Pancreas (tissue), 10 donors: ENCODE data around the gene CXCL10. TPM values are rescaled to one million over a fixed set of nuclear protein-coding genes. Genes with fewer than 3 reads are reported as not detected.

ENCODE experiments used
- ATAC-seq, 4 donors: fragments of 200-7000 bp; cut with Tn5 transposase; one replicate each; pipeline versions ENCODE4 v1.8.0 to v1.9.1; 2020; ENCODE audit warnings: mild to moderate bottlenecking in 4 of 4, moderate library complexity in 4 of 4
- DNase-seq, 6 donors: peaks; one replicate each; pipeline ENCODE4 v3.0.0-alpha.2; 2020
- FAIRE-seq: peaks from 2 replicates; lab custom pipeline; 2012; peaks lifted over from hg19 to GRCh38; lab: Jason Lieb, UNC
- H3K27ac ChIP-seq, 4 donors: fragments of 200-600 bp; sonication (generic); 1 replicate in 3 of 4; 2 replicates in 1 of 4; pipeline versions ENCODE4 v1.5.0 to v1.8.0; 2020
- H3K27me3 ChIP-seq, 4 donors: fragments of 200-600 bp; one replicate each; pipeline ENCODE4 v1.8.0; 2021
- H3K36me3 ChIP-seq, 3 donors: fragments of 200-600 bp; sonication (generic) in 1 of 3; one replicate each; pipeline versions ENCODE4 v1.5.0 to v1.8.0; 2020 to 2021
- H3K4me1 ChIP-seq, 3 donors: fragments of 200-600 bp; one replicate each; pipeline ENCODE4 v1.8.0; 2021
- H3K4me3 ChIP-seq, 4 donors: fragments of 200-600 bp; sonication (generic) in 2 of 4; one replicate each; pipeline versions ENCODE4 v1.5.0 to v1.8.0; 2020 to 2021
- H3K9me3 ChIP-seq, 4 donors: fragments of 200-600 bp; one replicate each; pipeline ENCODE4 v1.8.0; 2021
- CTCF ChIP-seq, 4 donors: fragments of 200-600 bp; sonication (generic) in 3 of 4; IDR thresholded peaks; one replicate each; pipeline versions ENCODE4 v1.5.0 to v1.8.0; 2021; ENCODE audit warnings: antibody characterized with exemption in 4 of 4
- WGBS, 2 donors: extraction: QIAGEN DNeasy Blood & Tissue Kit; methylation state at CpG; one replicate each; pipeline ENCODE4 v1.1.7; 2013; 5-methylcytosine and 5-hydroxymethylcytosine counted together
- intact Hi-C, 3 donors: fragments of 100-400 bp; cut with DNase I; formaldehyde crosslinking; loops; one replicate each; pipeline versions ENCODE4 v1.11.1 to v1.14.2; 2022
- polyA plus RNA-seq, 2 donors: library from polyadenylated mRNA; stranded (reverse); fragments of 200-250 nt; gene quantifications; one replicate each; pipeline ENCODE4 v1.2.3, GENCODE V29; 2013
- total RNA-seq, 6 donors: library from RNA; stranded (reverse); fragmentation: NEBNext Ultra II Directional in 4 of 6; extraction: Animal tissue kit (Norgen Biotek cat#: 25700) in 4 of 6; gene quantifications; one replicate each; pipeline versions ENCODE4 v1.2.1 to v1.2.4, GENCODE V29; 2021 to 2023
- donor health status: healthy with polysubstance abuse.
- donor health status: DM: no; HTN: no; CAD: no; lungs with moderate emphysema.
- donor health status: DM: no; HTN: no; CAD: no.
- donor health status: control.
- donor health status: control.
- donor health status: Bipolar disorder and iron deficiency.
- donor health status: DM: yes; HTN: yes; CAD: no.
- donor health status: DM: no; HTN: no; CAD: no.
- donor health status: DM: no; HTN: no; CAD: no.
- donor health status: DM: yes; HTN: yes; CAD: no.

Gene CXCL10
- total and polyA plus RNA-seq, 8 donors, result 0.19 to 1.7 (median 0.38) TPM; not detected in 3

GRCh38 chr4:76061421-76061820, 38.1 kb upstream of the CXCL10 start:
- H3K27ac ChIP-seq, result no peak overlapping the region
- no peaks in the 10 kb centered on the region for H3K27me3 ChIP-seq
- no peaks in the 10 kb centered on the region for H3K9me3 ChIP-seq
- DNase-seq (no peak), FAIRE-seq (no peak), ATAC-seq (no peak)
- H3K4me1 ChIP-seq, result peaks cover 5 to 25% (median 24%) of the 10 kb centered on the region in 3 donors
- H3K4me3 ChIP-seq, result no peak overlapping the region
- no peaks in the 10 kb centered on the region for H3K36me3 ChIP-seq
- no peak for TF ChIP-seq CTCF (IDR thresholded peaks at IDR 0.05)
- 76 to 86% methylated on average over 1 of the region's 1 CpG for WGBS, 2 donors
- intact Hi-C loops, result no loop called here

- TF ChIP-seq CTCF (IDR thresholded peaks at IDR 0.05), result no peak
- peak in 1 of 4 donors; percentile 38 for ATAC-seq
- no peak for DNase-seq
- Histone ChIP-seq H3K4me3 (no peak overlapping the region), H3K27ac (peak overlapping the region in 1 of 4 donors; percentile 17), H3K4me1 (peaks cover 5 to 25% (median 24%) of the 10 kb centered on the region in 3 donors), H3K36me3 (no peaks in the 10 kb centered on the region), H3K27me3 (no peaks in the 10 kb centered on the region), H3K9me3 (no peaks in the 10 kb centered on the region)
- no peak for FAIRE-seq
- intact Hi-C loops, result no loop called here
These were observed 37.2 kb upstream of the CXCL10 start for GRCh38 chr4:76060506-76060905.

GRCh38 chr4:76059750-76060149, 36.5 kb upstream of the CXCL10 start:
- intact Hi-C loops, result no loop called here
- no peak for FAIRE-seq
- H3K27me3 ChIP-seq, result no peaks in the 10 kb centered on the region
- peak overlapping the region in 1 of 4 donors; percentile 17 for H3K27ac ChIP-seq
- DNase-seq, result no peak
- 65 to 73% methylated on average over 1 of the region's 1 CpG for WGBS, 2 donors
- peaks cover 5 to 25% (median 24%) of the 10 kb centered on the region in 3 donors for H3K4me1 ChIP-seq
- no peaks in the 10 kb centered on the region for H3K36me3 ChIP-seq
- H3K4me3 ChIP-seq, result no peak overlapping the region
- no peaks in the 10 kb centered on the region for H3K9me3 ChIP-seq
- TF ChIP-seq CTCF (IDR thresholded peaks at IDR 0.05), result no peak
- peak in 3 of 4 donors; percentile 11 to 35 (median 18) for ATAC-seq

GRCh38 chr4:76058888-76059426, 35.7 kb upstream of the CXCL10 start:
- Histone ChIP-seq H3K36me3 (no peaks in the 10 kb centered on the region), H3K4me1 (peaks cover 5 to 25% (median 24%) of the 10 kb centered on the region in 3 donors), H3K9me3 (no peaks in the 10 kb centered on the region), H3K27me3 (no peaks in the 10 kb centered on the region), H3K27ac (no peak overlapping the region), H3K4me3 (no peak overlapping the region)
- intact Hi-C loops, result no loop called here
- ATAC-seq (peak; percentile 58 to 82 (median 70)), FAIRE-seq (no peak), DNase-seq (peak in 3 of 6 donors; percentile 18 to 26 (median 21))
- 21 to 23% methylated on average over 3 of the region's 3 CpGs for WGBS, 2 donors
- no peak for TF ChIP-seq CTCF (IDR thresholded peaks at IDR 0.05)

- H3K9me3 ChIP-seq, result no peaks in the 10 kb centered on the region
- no peak for ATAC-seq
- H3K36me3 ChIP-seq, result no peaks in the 10 kb centered on the region
- DNase-seq, result no peak
- no peak overlapping the region for H3K4me3 ChIP-seq
- FAIRE-seq, result no peak
- TF ChIP-seq CTCF (IDR thresholded peaks at IDR 0.05), result no peak
- peaks cover 5 to 25% (median 24%) of the 10 kb centered on the region in 3 donors for H3K4me1 ChIP-seq
- no peaks in the 10 kb centered on the region for H3K27me3 ChIP-seq
- intact Hi-C loops, result no loop called here
- no peak overlapping the region for H3K27ac ChIP-seq
These were observed 35.0 kb upstream of the CXCL10 start for GRCh38 chr4:76058302-76058701.
